ENCODE results near the gene PRKG1. TPM values are rescaled to one million over a fixed set of nuclear protein-coding genes. Genes with fewer than 3 reads are reported as not detected.
"Not testable (repeated sequence)": the region's sequence is repeated elsewhere in the genome, so short reads cannot be mapped to it uniquely, and the experiment has no call there.

The PRKG1 gene
- total and polyA plus RNA-seq, 2 of the 4 experiments (the other 2 are of a cell fraction), result 3.5 to 18.3 TPM

DNA sequence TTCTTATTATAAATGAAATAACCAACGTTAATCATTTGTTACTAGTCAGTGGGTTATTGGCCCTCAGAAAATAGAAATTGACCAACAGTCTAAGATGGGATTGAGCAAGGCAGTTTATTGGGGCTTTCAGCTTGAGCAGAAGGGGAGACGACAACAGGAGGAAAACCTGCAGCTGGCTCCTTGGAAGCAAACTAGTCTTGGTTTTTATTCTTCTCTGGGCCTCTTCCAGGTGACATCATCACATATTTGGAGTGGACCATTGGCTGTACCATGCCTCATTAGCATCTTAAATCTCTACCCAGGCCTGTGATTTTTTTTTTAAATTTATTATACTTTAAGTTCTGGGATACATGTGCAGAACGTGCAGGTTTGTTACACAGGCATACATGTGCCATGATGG is 684.1 kb downstream of the PRKG1 start:
- Histone ChIP-seq H4K91ac (ENCODE audit: insufficient read depth, low read depth, low read length) (no peak overlapping the region), H3K4me2 (ENCODE audit: low read depth, low read length) (no peak overlapping the region), H3K79me1 (ENCODE audit: low read depth in 1 of 2, low read length in 2 of 2) (peaks cover 0 to 2% of the 10 kb centered on the region in 2 experiments; a peak in 1 of 4 replicates), H2AFZ (replicated peaks; ENCODE audit: low read length, poor library complexity) (no peak overlapping the region), H3K4ac (ENCODE audit: low read depth, low read length) (no peak overlapping the region), H3K9me3 (ENCODE audit: control insufficient read depth, insufficient read depth, low read length) (no peaks in the 10 kb centered on the region), H3K27ac (ENCODE audit: insufficient read depth, low read length) (no peak overlapping the region), H2BK120ac (ENCODE audit: low read depth, low read length) (no peak overlapping the region), H3K4me1 (ENCODE audit: control insufficient read depth, insufficient read depth, low read length) (no peaks in the 10 kb centered on the region), H2AK9ac (replicated peaks; ENCODE audit: low read depth, low read length, poor library complexity) (no peak overlapping the region), H4K20me1 (ENCODE audit: insufficient read depth, low read length) (no peaks in the 10 kb centered on the region), H2AK5ac (ENCODE audit: low read depth, low read length) (no peak overlapping the region), H3K23ac (ENCODE audit: low read depth, low read length) (no peak overlapping the region), H3K36me3 (ENCODE audit: control insufficient read depth, insufficient read depth, low read length) (no peaks in the 10 kb centered on the region), H3K9ac (ENCODE audit: low read depth, low read length) (no peak overlapping the region), H3K4me3 (ENCODE audit: insufficient read depth, low read depth, low read length) (no peak overlapping the region), H3K56ac (ENCODE audit: extremely low read depth, insufficient read depth, low read length) (no peak overlapping the region), H3K18ac (ENCODE audit: low read depth, low read length) (no peak overlapping the region), H2BK5ac (ENCODE audit: low read depth, low read length, poor library complexity, severe bottlenecking) (no peak overlapping the region), H2BK15ac (ENCODE audit: low read depth, low read length) (no peak overlapping the region), H4K8ac (ENCODE audit: low read depth in 2 of 2, low read length in 2 of 2) (no peak overlapping the region), H2BK20ac (ENCODE audit: low read depth, low read length) (no peak overlapping the region), H4K5ac (ENCODE audit: low read depth, low read length) (no peak overlapping the region), H3K27me3 (ENCODE audit: control insufficient read depth, insufficient read depth, low read length) (no peaks in the 10 kb centered on the region), H3K9me1 (ENCODE audit: insufficient read depth, low read length) (no peaks in the 10 kb centered on the region), H3K14ac (replicated peaks; ENCODE audit: low read depth, low read length) (no peak overlapping the region)
- 80% methylated on average over 1 of the region's 3 CpGs; no CpG with 5 or more reads in 1 of the 2 experiments for WGBS, 2 experiments (ENCODE audit: extremely low coverage in 2 of 2, insufficient read length in 1 of 2)
- no peak for DNase-seq
- dilution Hi-C loops (cut with HindIII; ENCODE audit: low sequenced_read_pairs, unreplicated experiment) (no loop called here), in situ Hi-C loops (cut with MboI; ENCODE audit: low sequenced_read_pairs) (no loop called here), intact Hi-C loops (cut with micrococcal nuclease) (no loop called here)
- BruUV-seq (replicated peaks), result no TSS peak
- POLR2A ChIA-PET (ENCODE audit: unreplicated experiment), result no interaction called here
- CTCF ChIA-PET, result no interaction called here
- no peak for ATAC-seq (ENCODE audit: low read depth)
- TF ChIP-seq SMC3 (IDR thresholded peaks at IDR 0.05; ENCODE audit: low read depth, low read length) (no peak), FOS (IDR thresholded peaks at IDR 0.05; ENCODE audit: low read depth, low read length) (no peak), RFX5 (IDR thresholded peaks at IDR 0.05; ENCODE audit: low read depth, low read length) (no peak)

DNA sequence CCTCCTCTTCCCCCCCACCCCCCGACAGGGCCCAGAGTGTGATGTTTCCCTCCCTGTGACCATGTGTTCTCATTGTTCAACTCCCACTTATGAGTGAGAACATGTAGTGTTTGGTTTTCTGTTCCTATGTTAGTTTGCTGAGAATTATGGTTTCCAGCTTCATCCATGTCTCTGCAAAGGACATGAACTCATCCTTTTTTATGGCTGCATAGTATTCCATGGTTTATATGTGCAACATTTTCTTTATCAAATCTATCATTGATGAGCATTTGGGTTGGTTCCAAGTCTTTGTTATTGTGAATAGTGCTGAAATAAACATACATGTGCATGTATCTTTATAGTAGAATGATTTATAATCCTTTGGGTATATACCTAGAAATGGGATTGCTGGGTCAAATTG is 684.6 kb downstream of the PRKG1 start:
- H3K23ac ChIP-seq (ENCODE audit: low read depth, low read length); H2AK5ac ChIP-seq (ENCODE audit: low read depth, low read length); H2BK15ac ChIP-seq (ENCODE audit: low read depth, low read length); H3K9ac ChIP-seq (ENCODE audit: low read depth, low read length); H3K9me1 ChIP-seq (ENCODE audit: insufficient read depth, low read length); POLR2A ChIA-PET (ENCODE audit: unreplicated experiment); H4K8ac ChIP-seq (ENCODE audit: low read depth in 2 of 2, low read length in 2 of 2); H3K36me3 ChIP-seq (ENCODE audit: control insufficient read depth, insufficient read depth, low read length); H2AK9ac ChIP-seq (replicated peaks; ENCODE audit: low read depth, low read length, poor library complexity); H2AFZ ChIP-seq (replicated peaks; ENCODE audit: low read length, poor library complexity); H4K5ac ChIP-seq (ENCODE audit: low read depth, low read length); H3K4ac ChIP-seq (ENCODE audit: low read depth, low read length); H3K4me1 ChIP-seq (ENCODE audit: control insufficient read depth, insufficient read depth, low read length); H2BK120ac ChIP-seq (ENCODE audit: low read depth, low read length); H3K4me2 ChIP-seq (ENCODE audit: low read depth, low read length); H3K9me3 ChIP-seq (ENCODE audit: control insufficient read depth, insufficient read depth, low read length); H2BK20ac ChIP-seq (ENCODE audit: low read depth, low read length); ATAC-seq (ENCODE audit: low read depth); H3K4me3 ChIP-seq (ENCODE audit: insufficient read depth, low read depth, low read length); H4K20me1 ChIP-seq (ENCODE audit: insufficient read depth, low read length); BruUV-seq (replicated peaks); H3K79me1 ChIP-seq (ENCODE audit: low read depth in 1 of 2, low read length in 2 of 2); intact Hi-C loops (cut with micrococcal nuclease); H3K56ac ChIP-seq (ENCODE audit: extremely low read depth, insufficient read depth, low read length); H3K14ac ChIP-seq (replicated peaks; ENCODE audit: low read depth, low read length); H2BK5ac ChIP-seq (ENCODE audit: low read depth, low read length, poor library complexity, severe bottlenecking); H3K27ac ChIP-seq (ENCODE audit: insufficient read depth, low read length); DNase-seq; H3K27me3 ChIP-seq (ENCODE audit: control insufficient read depth, insufficient read depth, low read length); H4K91ac ChIP-seq (ENCODE audit: insufficient read depth, low read depth, low read length); in situ Hi-C loops (cut with MboI; ENCODE audit: low sequenced_read_pairs); H3K18ac ChIP-seq (ENCODE audit: low read depth, low read length); dilution Hi-C loops (cut with HindIII; ENCODE audit: low sequenced_read_pairs, unreplicated experiment): not testable (repeated sequence)
- WGBS, 2 experiments (ENCODE audit: extremely low coverage in 2 of 2, insufficient read length in 1 of 2), result no CpG with 5 or more reads among the region's 1 CpG
- CTCF ChIA-PET, result interaction anchor here (0.7 kb wide), 1 partner anchor 32 kb away, joined by 5 read pairs; no protein-coding TSS in a partner anchor
